GM21717 (cell line): ENCODE measurements around the gene NCR2.

ENCODE experiments used
- ATAC-seq: cut with Tn5 transposase; IDR thresholded peaks from one replicate; pipeline ENCODE4 v1.9.1; 2021; ENCODE audit warnings: mild to moderate bottlenecking, moderate library complexity; ENCODE audit not compliant: unreplicated experiment

The NCR2 gene

DNA sequence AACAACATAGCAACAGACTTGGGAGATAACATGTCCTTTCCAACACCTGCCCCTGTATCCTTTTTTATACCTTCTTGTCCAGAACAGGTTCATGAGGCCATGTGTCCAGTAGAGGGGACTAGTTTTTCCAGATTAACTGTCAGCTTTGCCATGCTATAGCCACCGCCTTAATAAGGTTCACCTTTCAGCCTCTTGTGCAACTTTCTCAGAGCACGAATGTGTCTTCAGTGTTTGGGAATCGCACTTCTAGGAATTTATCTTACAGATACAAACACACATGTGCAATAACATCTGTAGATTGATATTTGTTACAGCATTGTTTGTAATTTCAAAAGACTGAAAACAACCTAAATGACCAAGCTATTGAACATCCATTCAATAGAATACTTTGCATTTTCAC lies 21.4 kb downstream of the NCR2 start:
- ATAC-seq = no peak

GRCh38 chr6:41358503-41358902 lies 23.1 kb downstream of the NCR2 start:
- no peak for ATAC-seq

- ATAC-seq = no peak
Measured at GRCh38 chr6:41359617-41360313, 24.4 kb downstream of the NCR2 start.

- ATAC-seq = no peak
Measured at GRCh38 chr6:41360314-41360685, 24.9 kb downstream of the NCR2 start.

- ATAC-seq = no peak
Measured at GRCh38 chr6:41366150-41366549, 30.7 kb downstream of the NCR2 start.

- no peak for ATAC-seq
Measured at GRCh38 chr6:41367061-41367460, 31.7 kb downstream of the NCR2 start.

DNA sequence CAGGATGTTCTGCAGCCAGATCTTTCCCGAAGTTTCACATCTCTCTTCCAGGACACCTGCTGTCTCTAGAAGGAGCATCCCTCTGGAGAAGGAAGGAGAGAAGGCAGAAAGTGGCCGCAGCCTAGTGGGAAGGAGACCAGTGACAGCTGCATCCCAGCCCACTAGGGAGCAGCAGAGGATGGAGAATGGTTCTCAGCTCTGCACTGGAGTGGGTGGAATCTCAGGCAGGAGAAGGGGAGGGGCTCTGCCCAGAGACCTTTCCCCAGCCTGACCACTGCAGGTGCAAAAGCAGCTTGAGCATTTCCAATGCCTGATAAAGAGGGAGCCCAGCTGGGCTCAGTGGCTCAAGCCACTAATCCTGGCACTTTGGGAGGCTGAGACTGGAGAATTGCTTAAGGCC lies 32.3 kb downstream of the NCR2 start:
- ATAC-seq = no peak

DNA sequence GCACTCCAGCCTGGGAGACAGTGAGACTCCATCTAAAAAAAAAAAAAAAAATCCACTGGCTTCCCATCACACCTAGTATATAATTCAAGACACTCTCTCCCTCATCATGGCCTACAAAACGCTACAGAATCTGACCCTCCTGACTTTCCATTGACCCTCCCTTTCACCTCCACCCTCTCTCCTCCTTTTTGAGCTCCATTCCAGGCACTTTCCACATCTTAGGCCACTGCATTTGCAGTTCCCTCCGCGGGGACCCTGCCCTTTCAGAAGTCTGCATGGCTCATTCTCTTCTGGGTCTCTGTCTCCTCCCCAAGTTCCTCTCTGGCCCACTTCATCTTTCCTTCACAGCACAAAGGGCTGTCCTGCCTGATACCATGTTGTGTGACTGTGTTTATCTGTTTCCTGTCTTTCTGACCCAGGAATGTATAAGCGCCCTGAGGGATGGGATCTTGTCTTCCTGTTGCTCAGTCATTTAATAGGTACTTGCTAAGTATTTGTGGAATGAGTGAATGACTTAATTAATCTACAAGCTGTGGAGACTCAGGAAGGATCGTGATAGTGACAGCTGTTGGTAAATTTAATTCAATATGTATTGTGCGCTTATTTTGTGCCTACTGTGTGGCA lies 35.2 kb downstream of the NCR2 start:
- ATAC-seq = no peak

DNA sequence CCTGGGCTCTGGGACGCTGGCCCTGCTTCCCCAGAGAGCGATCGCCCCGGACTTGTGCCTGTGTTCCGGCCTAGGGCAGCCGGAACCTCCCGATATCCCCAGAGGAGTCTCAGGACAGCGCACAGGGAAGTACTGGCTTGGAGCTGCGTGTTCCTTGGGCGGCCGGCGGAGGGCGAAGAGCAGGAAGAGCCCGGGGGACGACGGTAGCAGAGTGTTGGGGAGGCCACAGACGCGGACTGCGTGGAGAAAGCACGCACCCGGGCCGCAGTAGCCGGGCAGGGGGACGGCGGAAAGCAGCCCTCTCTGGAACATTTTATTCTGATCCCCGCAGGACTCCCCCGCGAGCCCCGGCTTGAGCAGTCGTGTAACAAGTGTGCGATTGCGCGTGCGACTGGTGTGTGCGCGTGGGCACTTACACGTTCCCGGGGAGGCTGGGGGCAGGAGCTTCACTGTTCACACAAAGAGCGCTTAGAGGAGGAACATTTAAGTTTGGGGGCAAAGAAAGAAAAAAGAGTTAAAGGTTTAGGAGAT lies 36.1 kb downstream of the NCR2 start:
- ATAC-seq = no peak

- ATAC-seq = no peak
Measured at GRCh38 chr6:41371992-41372831, 36.8 kb downstream of the NCR2 start.

GRCh38 chr6:41372832-41373626 lies 37.6 kb downstream of the NCR2 start:
- ATAC-seq = no peak

DNA sequence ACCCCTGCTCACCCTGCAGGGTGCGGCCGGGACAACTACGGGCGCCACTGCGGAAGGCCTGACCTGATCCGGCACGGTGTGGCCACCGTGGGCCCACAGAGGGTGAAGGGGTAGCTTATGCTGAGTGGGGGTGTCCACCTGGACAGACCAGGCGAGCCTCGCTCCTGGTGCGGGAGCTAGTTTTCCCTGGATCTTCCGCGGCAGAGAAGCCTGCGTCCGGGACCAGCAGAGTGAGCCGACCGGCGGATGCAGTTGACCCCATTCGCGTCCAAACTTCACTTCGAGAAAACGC lies 38.2 kb downstream of the NCR2 start:
- no peak for ATAC-seq

GRCh38 chr6:41373919-41374617 lies 38.7 kb downstream of the NCR2 start:
- ATAC-seq = no peak

DNA sequence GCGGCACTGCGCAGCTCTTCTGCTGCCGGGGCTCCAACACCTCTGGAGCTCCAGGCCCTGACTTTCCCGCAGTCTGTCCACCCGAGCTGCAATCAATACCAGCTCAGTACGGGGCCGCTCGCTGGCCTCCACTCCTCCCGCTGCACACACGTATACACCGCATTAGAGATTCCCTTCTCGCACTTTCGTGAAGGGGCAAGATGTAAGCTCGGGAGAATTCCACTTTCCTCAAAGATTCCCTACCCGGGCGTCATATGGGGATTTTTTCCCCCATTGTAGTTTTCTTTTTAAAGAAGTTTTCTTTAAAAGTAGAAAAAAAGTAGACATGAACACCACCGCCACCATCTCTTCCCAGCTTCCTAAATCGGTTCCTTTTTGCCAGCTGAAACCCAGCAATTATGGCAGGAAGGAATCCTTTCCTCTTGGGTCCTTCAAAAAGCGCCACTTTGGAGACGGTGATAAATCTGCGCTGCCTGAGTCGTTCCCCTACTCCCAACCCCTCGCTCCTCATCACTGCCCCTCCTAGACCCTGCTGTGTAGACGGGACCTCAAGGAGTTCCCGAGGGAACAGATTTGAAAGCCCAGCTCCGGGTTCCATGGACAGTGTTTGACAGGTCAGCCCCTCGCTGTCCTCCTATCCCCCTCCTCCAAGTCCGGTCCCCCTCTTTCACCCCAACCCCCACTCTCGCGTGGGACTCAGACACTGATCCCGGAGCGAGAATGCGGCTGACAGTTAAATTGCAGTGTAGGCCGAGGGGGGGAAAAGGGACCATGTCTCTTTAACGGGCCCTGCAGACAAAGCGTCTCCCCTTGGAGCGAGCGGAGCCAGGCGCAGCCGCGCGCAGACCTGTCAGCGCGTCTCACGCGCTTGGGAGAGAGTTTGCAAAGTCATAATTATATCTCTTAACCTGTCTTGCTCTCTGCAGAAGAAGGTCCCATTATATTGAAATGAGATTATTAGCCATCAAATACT lies 39.5 kb downstream of the NCR2 start:
- no peak for ATAC-seq

- ATAC-seq = no peak
Measured at GRCh38 chr6:41375598-41376151, 40.3 kb downstream of the NCR2 start.

- ATAC-seq = no peak
Measured at GRCh38 chr6:41376176-41376575, 40.8 kb downstream of the NCR2 start.

DNA sequence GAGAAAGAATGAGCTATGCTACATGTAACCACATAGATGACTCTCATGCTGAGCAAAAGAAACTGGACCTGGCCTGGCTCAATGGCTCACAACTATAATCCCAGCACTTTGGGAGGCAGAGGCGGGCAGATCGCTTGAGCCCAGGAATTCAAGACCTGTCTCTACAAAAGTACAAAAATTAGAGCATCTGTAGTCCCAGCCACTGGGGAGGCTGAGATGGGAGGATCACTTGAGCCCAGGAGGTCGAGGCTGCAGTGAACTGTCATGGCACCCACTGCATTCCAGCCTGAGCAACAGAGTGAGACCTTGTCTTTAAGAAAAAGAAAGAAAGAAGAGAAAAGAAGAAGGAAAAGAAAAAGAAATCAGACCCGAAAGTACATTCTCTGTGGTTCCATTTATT lies 41.7 kb downstream of the NCR2 start:
- ATAC-seq = no peak

DNA sequence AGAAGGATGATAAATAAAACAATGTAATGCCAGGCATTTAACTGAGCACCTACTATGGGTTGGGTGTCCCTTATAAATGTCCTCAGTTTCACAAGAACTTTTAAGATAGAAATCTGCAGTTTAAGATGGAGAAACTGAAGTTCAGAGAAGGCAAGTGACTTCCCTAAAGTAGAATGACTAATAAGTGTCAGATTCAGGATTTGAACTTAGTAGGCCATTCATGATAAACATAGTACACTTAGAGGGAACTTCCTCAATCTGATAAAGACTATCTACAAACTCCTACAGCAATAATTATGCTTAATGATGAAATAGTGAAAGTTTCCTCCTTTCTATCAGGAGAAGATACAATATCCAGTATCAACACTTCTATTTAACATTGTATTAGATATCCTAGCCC lies 43.9 kb downstream of the NCR2 start:
- no peak for ATAC-seq

GRCh38 chr6:41386594-41386993 lies 51.2 kb downstream of the NCR2 start:
- ATAC-seq = no peak
